ENCODE results near the gene CLEC4D. TPM values are rescaled to one million over a fixed set of nuclear protein-coding genes. Genes with fewer than 3 reads are reported as not detected.

The CLEC4D gene
- total RNA-seq, 1 experiment from 2014 or later = not detected

GRCh38 chr12:8465301-8465996 is 47.9 kb upstream of the CLEC4D start:
- no peaks in the 10 kb centered on the region for H3K9me2 ChIP-seq (ENCODE audit: insufficient read depth)
- no peak overlapping the region for H3K4me2 ChIP-seq (ENCODE audit: low read length)
- no peak overlapping the region for H3K4me3 ChIP-seq (replicated peaks in 1 of 2; ENCODE audit: low read depth in 1 of 2, low read length in 2 of 2)
- no peak overlapping the region for H3K9ac ChIP-seq (ENCODE audit: low read length)
- ATAC-seq (no peak), DNase-seq (ENCODE audit: low read depth, low spot score) (no peak)
- no peaks in the 10 kb centered on the region for H3K79me2 ChIP-seq (ENCODE audit: insufficient read depth, low read length)
- no peaks in the 10 kb centered on the region for H3K9me3 ChIP-seq (ENCODE audit: control insufficient read depth in 1 of 2, insufficient read depth in 1 of 2, low read depth in 1 of 2, low read length in 2 of 2)
- BruUV-seq (replicated peaks) = no TSS peak
- H3K36me3 ChIP-seq (ENCODE audit: control insufficient read depth in 1 of 2, insufficient read depth in 2 of 2, low read length in 2 of 2) = no peaks in the 10 kb centered on the region
- ChIA-PET CTCF (no interaction called here), POLR2A (no interaction called here), RAD21 (ENCODE audit: low non-redundant PET in 1 of 2, low total read pairs in 2 of 2, uncharacterized antibody in 2 of 2, unreplicated experiment in 2 of 2) (no interaction called here)
- H3K27me3 ChIP-seq (ENCODE audit: insufficient read depth, low read length) = peaks cover 16% of the 10 kb centered on the region; the same call in 1 of the 2 replicates
- TF ChIP-seq EZH2phosphoT487 (IDR thresholded peaks at IDR 0.05; ENCODE audit: borderline replicate concordance) = no peak
- H3K4me1 ChIP-seq (ENCODE audit: control insufficient read depth in 1 of 2, insufficient read depth in 2 of 2, low read length in 2 of 2) = no peaks in the 10 kb centered on the region
- no peak overlapping the region for H2AFZ ChIP-seq (ENCODE audit: low read depth, low read length, poor library complexity, severe bottlenecking)
- no peak overlapping the region for H3K27ac ChIP-seq (ENCODE audit: low read depth, low read length)
- no peaks in the 10 kb centered on the region for H4K20me1 ChIP-seq (ENCODE audit: insufficient read depth)
- intact Hi-C loops (cut with micrococcal nuclease) = no loop called here

GRCh38 chr12:8466241-8466640 is 47.1 kb upstream of the CLEC4D start:
- no peaks in the 10 kb centered on the region for H3K9me3 ChIP-seq (ENCODE audit: control insufficient read depth in 1 of 2, insufficient read depth in 1 of 2, low read depth in 1 of 2, low read length in 2 of 2)
- no peak overlapping the region for H3K27ac ChIP-seq (ENCODE audit: low read depth, low read length)
- peaks cover 15% of the 10 kb centered on the region; the same call in 1 of the 2 replicates for H3K27me3 ChIP-seq (ENCODE audit: insufficient read depth, low read length)
- ChIA-PET CTCF (no interaction called here), POLR2A (no interaction called here), RAD21 (ENCODE audit: low non-redundant PET in 1 of 2, low total read pairs in 2 of 2, uncharacterized antibody in 2 of 2, unreplicated experiment in 2 of 2) (no interaction called here)
- no peaks in the 10 kb centered on the region for H3K4me1 ChIP-seq (ENCODE audit: control insufficient read depth in 1 of 2, insufficient read depth in 2 of 2, low read length in 2 of 2)
- no peak overlapping the region for H2AFZ ChIP-seq (ENCODE audit: low read depth, low read length, poor library complexity, severe bottlenecking)
- no peak overlapping the region for H3K4me2 ChIP-seq (ENCODE audit: low read length)
- BruUV-seq (replicated peaks) = no TSS peak
- no peak for ATAC-seq
- no peaks in the 10 kb centered on the region for H3K36me3 ChIP-seq (ENCODE audit: control insufficient read depth in 1 of 2, insufficient read depth in 2 of 2, low read length in 2 of 2)
- no peak for DNase-seq (ENCODE audit: low read depth, low spot score)
- intact Hi-C loops (cut with micrococcal nuclease) = no loop called here
- no peak overlapping the region for H3K4me3 ChIP-seq (replicated peaks in 1 of 2; ENCODE audit: low read depth in 1 of 2, low read length in 2 of 2)
- H3K79me2 ChIP-seq (ENCODE audit: insufficient read depth, low read length) = no peaks in the 10 kb centered on the region
- H3K9ac ChIP-seq (ENCODE audit: low read length) = no peak overlapping the region
- no peak for TF ChIP-seq SP1 (IDR thresholded peaks at IDR 0.05; ENCODE audit: low read depth)
- TF ChIP-seq FOSL1 (IDR thresholded peaks at IDR 0.05; ENCODE audit: low read depth) = no peak
- no peak for TF ChIP-seq EGR1 (IDR thresholded peaks at IDR 0.05; ENCODE audit: low read depth)
- TF ChIP-seq MAX (IDR thresholded peaks at IDR 0.05) = no peak
- H3K9me2 ChIP-seq (ENCODE audit: insufficient read depth) = no peaks in the 10 kb centered on the region
- H4K20me1 ChIP-seq (ENCODE audit: insufficient read depth) = no peaks in the 10 kb centered on the region

Measured in HCT116 (cell line).